IPS-NIHi7 (cell line): ENCODE data around the gene SCUBE1.
A peak's percentile ranks its signal among the peaks of the same experiment; 100 is the strongest.

Experiments used
- DNase-seq: peaks from one replicate; pipeline ENCODE4 v3.0.0; 2012; ENCODE audit warnings: mixed read lengths; ENCODE audit errors: extremely low spot score

Gene SCUBE1

GRCh38 chr22:43177479-43177878 is 165.7 kb downstream of the SCUBE1 start:
- DNase-seq = no peak

DNA sequence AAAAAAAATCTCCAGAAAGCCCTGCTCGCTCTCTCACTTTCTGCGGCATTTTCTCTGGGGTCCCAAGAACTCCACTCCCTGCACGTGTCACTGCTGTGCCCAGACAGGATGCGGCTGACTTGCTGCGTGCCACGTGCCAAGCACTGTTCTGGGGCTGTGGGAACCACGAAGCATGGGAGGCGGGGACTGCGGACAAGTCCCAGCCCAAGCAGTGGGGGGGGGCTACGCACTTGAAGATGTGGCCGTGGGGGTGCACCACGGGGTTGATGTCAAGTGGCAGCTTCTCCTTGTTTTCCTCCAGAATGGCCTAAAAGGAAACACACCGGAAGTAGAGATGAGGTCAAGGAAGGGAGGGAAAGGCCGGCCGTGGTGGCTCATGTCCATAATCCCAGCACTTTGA is 167.1 kb downstream of the SCUBE1 start:
- no peak for DNase-seq

DNA sequence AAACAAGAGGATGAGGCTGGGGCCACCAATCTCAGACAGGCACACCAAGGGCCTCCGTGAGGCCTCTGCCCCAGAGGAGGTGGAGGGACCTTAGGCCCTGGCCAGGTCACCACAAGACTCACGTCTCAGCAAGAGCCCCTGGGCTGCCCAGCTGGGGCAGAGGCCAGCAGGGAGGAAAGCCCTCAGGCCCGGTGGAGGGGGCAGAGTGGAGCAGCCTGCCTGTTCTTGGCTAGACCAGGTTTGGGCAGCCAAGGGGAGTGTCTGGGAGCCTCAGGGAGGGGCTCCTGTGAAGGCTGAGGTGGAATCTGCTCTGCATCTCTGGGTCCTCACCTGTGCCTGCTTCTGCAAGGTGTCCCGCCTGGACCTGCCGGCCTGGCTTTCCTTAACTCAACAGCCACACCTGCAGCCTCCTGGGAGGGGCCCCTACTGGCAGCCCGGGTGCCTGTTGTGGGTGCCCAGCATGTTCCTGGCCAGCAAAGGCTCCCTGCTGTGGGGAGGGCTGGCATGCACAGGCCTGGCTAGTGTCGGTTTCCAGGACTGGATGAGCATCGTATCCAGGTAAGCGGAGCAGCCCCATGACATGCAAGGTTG is 168.1 kb downstream of the SCUBE1 start:
- no peak for DNase-seq

DNA sequence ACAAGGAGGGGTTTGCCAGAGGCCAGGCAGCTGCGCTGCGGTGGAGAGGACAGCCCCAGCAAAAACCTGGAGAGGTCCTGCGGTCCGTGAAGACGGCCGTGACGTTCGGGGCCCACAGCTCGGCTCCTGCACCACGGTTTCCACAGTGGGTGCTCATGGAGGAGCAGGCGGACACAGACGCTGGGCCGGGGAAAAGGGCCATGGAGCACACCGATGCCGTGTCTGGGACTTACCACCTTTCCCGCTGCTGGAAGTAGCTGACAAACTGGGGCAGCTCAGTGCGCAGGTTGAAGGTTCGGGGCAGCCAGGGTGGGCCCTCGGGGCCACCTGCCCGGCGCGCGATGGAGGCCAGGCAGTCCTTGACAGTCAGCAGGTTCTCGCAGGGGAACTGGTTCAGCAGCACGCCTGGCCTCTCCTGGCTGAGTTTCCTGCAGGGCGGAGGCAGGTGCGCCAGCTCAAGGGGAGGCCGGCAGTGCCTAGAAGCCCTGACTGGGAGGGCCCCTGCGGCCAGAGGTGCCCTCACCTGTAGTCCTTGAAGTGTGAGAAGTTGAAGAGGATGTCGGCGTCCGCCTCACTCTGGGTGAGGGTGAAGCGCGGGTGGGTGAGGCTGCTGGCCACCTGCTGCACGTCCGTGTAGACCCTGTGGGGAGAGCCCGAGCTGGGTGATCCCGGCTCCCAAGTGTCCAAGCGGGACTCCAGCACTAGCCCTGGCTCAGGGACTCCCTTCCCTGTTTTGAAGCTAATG is 169.0 kb downstream of the SCUBE1 start:
- no peak for DNase-seq

- no peak for DNase-seq
Measured at GRCh38 chr22:43173566-43173965, 169.6 kb downstream of the SCUBE1 start.

GRCh38 chr22:43172191-43172590 is 171.0 kb downstream of the SCUBE1 start:
- no peak for DNase-seq

- no peak for DNase-seq
Measured at GRCh38 chr22:43171607-43172006, 171.6 kb downstream of the SCUBE1 start.

DNA sequence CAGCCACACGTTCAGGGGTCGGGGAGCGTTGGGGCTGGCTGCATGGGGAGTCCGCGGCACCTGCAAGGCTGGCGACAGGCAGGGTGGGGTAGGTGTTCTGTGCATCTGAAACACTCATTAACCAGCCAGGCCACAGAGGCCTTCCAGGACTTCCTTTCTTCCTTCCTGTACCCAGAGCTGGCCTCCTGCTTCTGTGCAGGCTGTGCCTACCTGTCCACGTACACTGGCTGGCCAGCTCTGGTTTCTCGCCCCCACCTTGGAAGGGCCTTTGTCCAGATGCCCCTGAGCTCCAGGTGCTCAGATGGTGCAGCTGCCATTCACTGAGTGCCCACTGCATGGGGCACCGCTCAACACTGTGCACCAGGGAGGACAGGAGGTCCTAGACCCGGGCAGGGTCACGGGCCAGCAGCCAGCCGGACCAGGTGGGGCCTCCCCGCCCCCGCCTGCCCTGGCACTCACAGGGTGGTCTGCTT is 172.1 kb downstream of the SCUBE1 start:
- DNase-seq = no peak

- DNase-seq = no peak
Measured at GRCh38 chr22:43170131-43170480, 173.1 kb downstream of the SCUBE1 start.

GRCh38 chr22:43169310-43170130 is 173.7 kb downstream of the SCUBE1 start:
- DNase-seq = no peak

GRCh38 chr22:43168471-43169309 is 174.5 kb downstream of the SCUBE1 start:
- no peak for DNase-seq

- no peak for DNase-seq
Measured at GRCh38 chr22:43167001-43167589, 176.1 kb downstream of the SCUBE1 start.

- DNase-seq = no peak
Measured at GRCh38 chr22:43166132-43166930, 176.8 kb downstream of the SCUBE1 start.

DNA sequence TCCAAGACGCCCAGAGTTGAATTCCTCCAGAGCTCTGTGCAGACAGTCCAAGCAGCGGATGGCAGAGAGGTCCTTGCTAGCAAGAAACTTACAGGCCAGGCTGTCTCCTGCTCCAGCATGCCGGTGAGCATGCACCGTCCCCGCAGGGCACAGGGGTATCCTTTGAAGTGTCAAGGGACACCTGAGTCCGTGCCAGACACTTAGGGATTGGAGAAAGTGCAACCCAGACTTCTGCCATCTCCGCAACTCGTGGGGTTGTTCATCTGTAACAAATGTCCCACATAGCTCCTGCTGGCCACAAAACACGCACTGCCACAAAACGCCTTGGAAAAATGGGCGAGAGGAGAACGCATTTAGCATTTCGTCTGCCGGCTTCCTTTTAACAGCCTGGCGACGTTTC is 178.5 kb downstream of the SCUBE1 start:
- DNase-seq = no peak

GRCh38 chr22:43163241-43163795 is 179.9 kb downstream of the SCUBE1 start:
- no peak for DNase-seq

DNA sequence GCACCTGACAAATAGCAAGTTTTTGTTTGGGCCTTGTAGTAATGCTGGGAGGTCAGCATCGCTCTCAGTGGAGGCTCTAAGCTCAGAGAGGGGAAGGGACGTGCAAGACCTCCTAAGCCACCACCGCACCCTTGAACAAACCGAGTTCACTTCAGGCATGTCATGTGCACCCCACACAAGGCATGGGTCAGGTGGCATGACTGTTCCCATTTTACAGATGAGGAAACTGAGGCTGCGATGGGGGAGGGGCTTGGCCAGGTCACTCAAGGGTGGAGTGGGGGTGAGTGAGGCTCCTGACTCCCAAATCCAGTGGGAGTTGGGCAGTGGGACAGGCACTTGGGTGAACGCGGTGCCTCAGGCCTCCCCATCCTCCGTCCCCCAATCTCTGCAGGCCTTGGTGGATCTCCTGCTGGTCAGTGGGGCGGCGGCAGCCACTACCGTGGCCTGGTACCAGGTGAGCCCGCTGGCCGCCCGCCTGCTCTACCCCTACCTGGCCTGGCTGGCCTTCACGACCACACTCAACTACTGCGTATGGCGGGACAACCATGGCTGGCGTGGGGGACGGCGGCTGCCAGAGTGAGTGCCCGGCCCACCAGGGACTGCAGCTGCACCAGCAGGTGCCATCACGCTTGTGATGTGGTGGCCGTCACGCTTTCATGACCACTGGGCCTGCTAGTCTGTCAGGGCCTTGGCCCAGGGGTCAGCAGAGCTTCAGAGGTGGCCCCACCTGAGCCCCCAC is 180.6 kb downstream of the SCUBE1 start:
- DNase-seq = no peak

DNA sequence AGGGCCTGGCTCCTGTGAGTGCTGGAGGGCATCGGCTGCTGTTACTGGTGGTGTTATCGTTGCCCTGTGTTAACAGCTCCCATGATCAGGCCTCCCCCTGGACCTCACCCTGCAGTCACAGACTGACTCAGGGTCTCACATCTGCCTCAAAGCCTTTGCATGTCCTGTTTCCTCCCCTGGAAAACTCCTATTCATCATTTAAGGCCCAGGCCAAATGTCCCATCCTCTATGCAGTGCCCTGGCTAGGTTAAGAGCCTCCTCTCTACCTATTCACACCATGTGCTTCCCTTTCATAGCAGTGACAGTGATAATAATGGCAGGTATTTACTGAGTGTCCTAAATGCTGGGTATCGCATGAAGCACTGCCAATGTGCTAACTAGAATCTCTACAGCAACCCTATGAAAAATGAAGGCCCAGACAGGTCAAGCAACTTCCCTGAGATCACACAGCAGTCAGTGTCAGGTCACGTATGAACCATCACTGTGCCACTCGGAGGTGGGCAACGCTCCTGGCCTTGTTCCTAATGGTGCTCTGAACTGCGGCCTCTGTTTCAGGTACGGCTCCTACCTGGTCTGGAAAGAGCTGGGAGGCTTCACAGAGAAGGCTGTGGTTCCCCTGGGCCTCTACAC is 182.6 kb downstream of the SCUBE1 start:
- DNase-seq = no peak

GRCh38 chr22:43159484-43160178 is 183.5 kb downstream of the SCUBE1 start:
- DNase-seq = peak; percentile 71
